HepG2 (cell line): Measurements from ENCODE around the gene PRDM10.

Experiments
- ATF1 ChIP-seq: IDR thresholded peaks from 2 replicates; pipeline ENCODE4 v1.6.1; 2016; ENCODE audit warnings: mild to moderate bottlenecking, control low read depth
- CREB1 ChIP-seq, 2 experiments: fragments of 450-650 bp in 1 of 2; IDR thresholded peaks; 2 replicates each; pipeline ENCODE4 v1.6.1; 2016 to 2017; ENCODE audit warnings: control low read depth in 1 of 2, mild to moderate bottlenecking in 1 of 2, missing compliant biosample characterization in 1 of 2, missing genetic modification characterization in 1 of 2
- ETV6 ChIP-seq: sonication (generic); formaldehyde crosslinking; conservative IDR thresholded peaks from 2 replicates; pipeline ENCODE4 v1.4.0; 2020; ENCODE audit warnings: missing genetic modification reagents
- POLR2A ChIP-seq, 2 experiments: IDR thresholded peaks; 2 replicates each; pipeline ENCODE4 v1.6.1; 2011; ENCODE audit warnings: low read depth in 2 of 2, low read length in 2 of 2, mild to moderate bottlenecking in 1 of 2, moderate library complexity in 1 of 2; ENCODE audit not compliant: insufficient read depth in 1 of 2
- POLR2AphosphoS5 ChIP-seq: IDR thresholded peaks from 2 replicates; pipeline ENCODE4 v1.6.1; 2012; ENCODE audit warnings: low read depth, low read length
- SP2 ChIP-seq: sonication (generic); formaldehyde crosslinking; IDR thresholded peaks from 2 replicates; pipeline ENCODE4 v1.5.1; 2020; ENCODE audit warnings: mild to moderate bottlenecking, missing genetic modification reagents
- ZSCAN29 ChIP-seq: sonication (generic); formaldehyde crosslinking; conservative IDR thresholded peaks from 2 replicates; pipeline ENCODE4 v1.4.0; 2020; ENCODE audit warnings: mild to moderate bottlenecking, missing genetic modification reagents
- TF ChIP-seq, protein P1 (sequence below): sonication (generic); formaldehyde crosslinking; IDR thresholded peaks from 2 replicates; pipeline ENCODE4 v1.5.0; 2020; ENCODE audit warnings: mild to moderate bottlenecking, missing genetic modification reagents, moderate library complexity
- TF ChIP-seq, protein P2 (sequence below): sonication (generic); formaldehyde crosslinking; IDR thresholded peaks from 2 replicates; pipeline ENCODE4 v1.4.0; 2020; ENCODE audit warnings: missing genetic modification reagents
- TF ChIP-seq, protein P3 (sequence below): sonication (generic); formaldehyde crosslinking; IDR thresholded peaks from 2 replicates; pipeline ENCODE4 v1.5.0; 2020; ENCODE audit warnings: missing genetic modification reagents
- TF ChIP-seq, protein P4 (sequence below): sonication (generic); formaldehyde crosslinking; IDR thresholded peaks from 2 replicates; pipeline ENCODE4 v1.4.0; 2020; ENCODE audit warnings: missing genetic modification reagents, borderline replicate concordance
- TF ChIP-seq, protein P5 (sequence below): IDR thresholded peaks from 2 replicates; pipeline ENCODE4 v1.6.1; 2012; ENCODE audit warnings: inconsistent platforms

DNA sequence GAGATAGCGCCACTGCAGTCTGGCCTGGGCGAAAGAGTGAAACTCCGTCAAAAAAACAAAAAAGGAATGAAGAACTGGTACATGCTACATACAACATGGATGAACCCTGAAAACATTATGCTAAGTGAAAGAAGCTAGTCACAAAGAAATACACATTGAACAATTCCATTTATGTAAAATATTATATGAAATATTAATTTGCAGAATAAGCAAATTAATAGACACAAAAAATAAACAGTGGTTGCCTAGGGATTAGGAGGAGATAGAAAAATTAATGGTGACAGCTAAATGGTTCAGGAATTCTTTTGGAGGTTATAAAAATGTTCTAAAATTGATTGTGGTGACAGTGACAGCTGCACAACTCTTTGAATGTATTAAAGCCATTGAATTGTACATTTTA, 14.7 kb downstream of the PRDM10 start:
- TF ChIP-seq, protein P1, sequence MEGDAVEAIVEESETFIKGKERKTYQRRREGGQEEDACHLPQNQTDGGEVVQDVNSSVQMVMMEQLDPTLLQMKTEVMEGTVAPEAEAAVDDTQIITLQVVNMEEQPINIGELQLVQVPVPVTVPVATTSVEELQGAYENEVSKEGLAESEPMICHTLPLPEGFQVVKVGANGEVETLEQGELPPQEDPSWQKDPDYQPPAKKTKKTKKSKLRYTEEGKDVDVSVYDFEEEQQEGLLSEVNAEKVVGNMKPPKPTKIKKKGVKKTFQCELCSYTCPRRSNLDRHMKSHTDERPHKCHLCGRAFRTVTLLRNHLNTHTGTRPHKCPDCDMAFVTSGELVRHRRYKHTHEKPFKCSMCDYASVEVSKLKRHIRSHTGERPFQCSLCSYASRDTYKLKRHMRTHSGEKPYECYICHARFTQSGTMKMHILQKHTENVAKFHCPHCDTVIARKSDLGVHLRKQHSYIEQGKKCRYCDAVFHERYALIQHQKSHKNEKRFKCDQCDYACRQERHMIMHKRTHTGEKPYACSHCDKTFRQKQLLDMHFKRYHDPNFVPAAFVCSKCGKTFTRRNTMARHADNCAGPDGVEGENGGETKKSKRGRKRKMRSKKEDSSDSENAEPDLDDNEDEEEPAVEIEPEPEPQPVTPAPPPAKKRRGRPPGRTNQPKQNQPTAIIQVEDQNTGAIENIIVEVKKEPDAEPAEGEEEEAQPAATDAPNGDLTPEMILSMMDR (CRISPR knock-in tag) = no peak
- no peak for TF ChIP-seq ATF1 (CRISPR knock-in tag)
- no peak for TF ChIP-seq POLR2AphosphoS5
- TF ChIP-seq, protein P2, sequence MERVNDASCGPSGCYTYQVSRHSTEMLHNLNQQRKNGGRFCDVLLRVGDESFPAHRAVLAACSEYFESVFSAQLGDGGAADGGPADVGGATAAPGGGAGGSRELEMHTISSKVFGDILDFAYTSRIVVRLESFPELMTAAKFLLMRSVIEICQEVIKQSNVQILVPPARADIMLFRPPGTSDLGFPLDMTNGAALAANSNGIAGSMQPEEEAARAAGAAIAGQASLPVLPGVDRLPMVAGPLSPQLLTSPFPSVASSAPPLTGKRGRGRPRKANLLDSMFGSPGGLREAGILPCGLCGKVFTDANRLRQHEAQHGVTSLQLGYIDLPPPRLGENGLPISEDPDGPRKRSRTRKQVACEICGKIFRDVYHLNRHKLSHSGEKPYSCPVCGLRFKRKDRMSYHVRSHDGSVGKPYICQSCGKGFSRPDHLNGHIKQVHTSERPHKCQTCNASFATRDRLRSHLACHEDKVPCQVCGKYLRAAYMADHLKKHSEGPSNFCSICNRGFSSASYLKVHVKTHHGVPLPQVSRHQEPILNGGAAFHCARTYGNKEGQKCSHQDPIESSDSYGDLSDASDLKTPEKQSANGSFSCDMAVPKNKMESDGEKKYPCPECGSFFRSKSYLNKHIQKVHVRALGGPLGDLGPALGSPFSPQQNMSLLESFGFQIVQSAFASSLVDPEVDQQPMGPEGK (CRISPR knock-in tag) = no peak
- no peak for TF ChIP-seq POLR2A (IDR thresholded peaks at IDR 0.05; ENCODE audit: insufficient read depth in 1 of 2, low read depth in 2 of 2, low read length in 2 of 2)
- TF ChIP-seq, protein P3, sequence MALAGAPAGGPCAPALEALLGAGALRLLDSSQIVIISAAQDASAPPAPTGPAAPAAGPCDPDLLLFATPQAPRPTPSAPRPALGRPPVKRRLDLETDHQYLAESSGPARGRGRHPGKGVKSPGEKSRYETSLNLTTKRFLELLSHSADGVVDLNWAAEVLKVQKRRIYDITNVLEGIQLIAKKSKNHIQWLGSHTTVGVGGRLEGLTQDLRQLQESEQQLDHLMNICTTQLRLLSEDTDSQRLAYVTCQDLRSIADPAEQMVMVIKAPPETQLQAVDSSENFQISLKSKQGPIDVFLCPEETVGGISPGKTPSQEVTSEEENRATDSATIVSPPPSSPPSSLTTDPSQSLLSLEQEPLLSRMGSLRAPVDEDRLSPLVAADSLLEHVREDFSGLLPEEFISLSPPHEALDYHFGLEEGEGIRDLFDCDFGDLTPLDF (CRISPR knock-in tag) = no peak
- TF ChIP-seq ETV6 = no peak
- TF ChIP-seq ZSCAN29 (CRISPR knock-in tag) = no peak
- TF ChIP-seq CREB1 (IDR thresholded peaks at IDR 0.05) = no peak
- TF ChIP-seq CREB1 (CRISPR knock-in tag; IDR thresholded peaks at IDR 0.05) = no peak
- TF ChIP-seq, protein P4, sequence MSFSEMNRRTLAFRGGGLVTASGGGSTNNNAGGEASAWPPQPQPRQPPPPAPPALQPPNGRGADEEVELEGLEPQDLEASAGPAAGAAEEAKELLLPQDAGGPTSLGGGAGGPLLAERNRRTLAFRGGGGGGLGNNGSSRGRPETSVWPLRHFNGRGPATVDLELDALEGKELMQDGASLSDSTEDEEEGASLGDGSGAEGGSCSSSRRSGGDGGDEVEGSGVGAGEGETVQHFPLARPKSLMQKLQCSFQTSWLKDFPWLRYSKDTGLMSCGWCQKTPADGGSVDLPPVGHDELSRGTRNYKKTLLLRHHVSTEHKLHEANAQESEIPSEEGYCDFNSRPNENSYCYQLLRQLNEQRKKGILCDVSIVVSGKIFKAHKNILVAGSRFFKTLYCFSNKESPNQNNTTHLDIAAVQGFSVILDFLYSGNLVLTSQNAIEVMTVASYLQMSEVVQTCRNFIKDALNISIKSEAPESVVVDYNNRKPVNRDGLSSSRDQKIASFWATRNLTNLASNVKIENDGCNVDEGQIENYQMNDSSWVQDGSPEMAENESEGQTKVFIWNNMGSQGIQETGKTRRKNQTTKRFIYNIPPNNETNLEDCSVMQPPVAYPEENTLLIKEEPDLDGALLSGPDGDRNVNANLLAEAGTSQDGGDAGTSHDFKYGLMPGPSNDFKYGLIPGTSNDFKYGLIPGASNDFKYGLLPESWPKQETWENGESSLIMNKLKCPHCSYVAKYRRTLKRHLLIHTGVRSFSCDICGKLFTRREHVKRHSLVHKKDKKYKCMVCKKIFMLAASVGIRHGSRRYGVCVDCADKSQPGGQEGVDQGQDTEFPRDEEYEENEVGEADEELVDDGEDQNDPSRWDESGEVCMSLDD (CRISPR knock-in tag) = no peak
- TF ChIP-seq, protein P5, sequence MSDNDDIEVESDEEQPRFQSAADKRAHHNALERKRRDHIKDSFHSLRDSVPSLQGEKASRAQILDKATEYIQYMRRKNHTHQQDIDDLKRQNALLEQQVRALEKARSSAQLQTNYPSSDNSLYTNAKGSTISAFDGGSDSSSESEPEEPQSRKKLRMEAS = no peak
- TF ChIP-seq SP2 (CRISPR knock-in tag) = no peak
